ENCODE data around the gene SYCP2L.
"Not testable (repeated sequence)": the region's sequence is repeated elsewhere in the genome, so short reads cannot be mapped to it uniquely, and the experiment has no call there.

The SYCP2L gene

GRCh38 chr6:11003297-11003696 is 116.4 kb downstream of the SYCP2L start:
- not testable (repeated sequence) for DNase-seq (ENCODE audit: extremely low read depth in 1 of 2, low read depth in 1 of 2)

GRCh38 chr6:11006061-11006460 is 119.2 kb downstream of the SYCP2L start:
- DNase-seq (ENCODE audit: extremely low read depth in 1 of 2, low read depth in 1 of 2), result no peak

- no peak for DNase-seq (ENCODE audit: extremely low read depth in 1 of 2, low read depth in 1 of 2)
These were observed 121.1 kb downstream of the SYCP2L start for GRCh38 chr6:11007715-11008608.

GRCh38 chr6:11008821-11009220 is 122.0 kb downstream of the SYCP2L start:
- DNase-seq (ENCODE audit: extremely low read depth in 1 of 2, low read depth in 1 of 2), result no peak

- no peak for DNase-seq (ENCODE audit: extremely low read depth in 1 of 2, low read depth in 1 of 2)
These were observed 122.5 kb downstream of the SYCP2L start for GRCh38 chr6:11009353-11009752.

- no peak for DNase-seq (ENCODE audit: extremely low read depth in 1 of 2, low read depth in 1 of 2)
These were observed 125.0 kb downstream of the SYCP2L start for GRCh38 chr6:11011787-11012234.

- DNase-seq (ENCODE audit: extremely low read depth in 1 of 2, low read depth in 1 of 2), result no peak
These were observed 125.5 kb downstream of the SYCP2L start for GRCh38 chr6:11012295-11012754.

- no peak for DNase-seq (ENCODE audit: extremely low read depth in 1 of 2, low read depth in 1 of 2)
These were observed 126.3 kb downstream of the SYCP2L start for GRCh38 chr6:11012976-11013720.

- no peak for DNase-seq (ENCODE audit: extremely low read depth in 1 of 2, low read depth in 1 of 2)
These were observed 126.8 kb downstream of the SYCP2L start for GRCh38 chr6:11013721-11014070.

- no peak for DNase-seq (ENCODE audit: extremely low read depth in 1 of 2, low read depth in 1 of 2)
These were observed 128.2 kb downstream of the SYCP2L start for GRCh38 chr6:11015102-11015501.

GRCh38 chr6:11016452-11016851 is 129.6 kb downstream of the SYCP2L start:
- DNase-seq (ENCODE audit: extremely low read depth in 1 of 2, low read depth in 1 of 2), result no peak

GRCh38 chr6:11017090-11017489 is 130.2 kb downstream of the SYCP2L start:
- no peak for DNase-seq (ENCODE audit: extremely low read depth in 1 of 2, low read depth in 1 of 2)

- no peak for DNase-seq (ENCODE audit: extremely low read depth in 1 of 2, low read depth in 1 of 2)
These were observed 131.4 kb downstream of the SYCP2L start for GRCh38 chr6:11018225-11018624.

- DNase-seq (ENCODE audit: extremely low read depth in 1 of 2, low read depth in 1 of 2), result no peak
These were observed 134.2 kb downstream of the SYCP2L start for GRCh38 chr6:11021003-11021402.

- DNase-seq (ENCODE audit: extremely low read depth in 1 of 2, low read depth in 1 of 2), result no peak
These were observed 134.9 kb downstream of the SYCP2L start for GRCh38 chr6:11021714-11022113.

- DNase-seq (ENCODE audit: extremely low read depth in 1 of 2, low read depth in 1 of 2), result no peak
These were observed 136.2 kb downstream of the SYCP2L start for GRCh38 chr6:11023032-11023431.

Measured in stimulated activated CD8-positive, alpha-beta memory T cell treated with anti-CD3 and anti-CD28 coated beads, Interleukin-7, amount 100 ng/mL, for 48 hours (primary cell).